Measurements from ENCODE around the gene SCAMP1. TPM values are rescaled to one million over a fixed set of nuclear protein-coding genes. Genes with fewer than 3 reads are reported as not detected.

The SCAMP1 gene
- polyA plus RNA-seq, 2 donors: 8.7 TPM

GRCh38 chr5:78483809-78484521, 123.5 kb downstream of the SCAMP1 start:
- Histone ChIP-seq H3K27me3 (ENCODE audit: control insufficient read depth in 1 of 2, insufficient read depth in 2 of 2, low read length in 2 of 2) (no peaks in the 10 kb centered on the region), H3K27ac (ENCODE audit: low read depth in 2 of 2, low read length in 1 of 2) (no peak overlapping the region), H3K36me3 (ENCODE audit: control insufficient read depth in 2 of 2, insufficient read depth in 2 of 2, low read length in 1 of 2) (peaks cover 0 to 4% of the 10 kb centered on the region in 2 donors), H3K9me3 (ENCODE audit: control insufficient read depth in 2 of 2, insufficient read depth in 1 of 2, low read depth in 1 of 2, low read length in 1 of 2) (no peaks in the 10 kb centered on the region), H3K4me3 (ENCODE audit: low read depth in 1 of 2, low read length in 2 of 2) (no peak overlapping the region), H3K4me1 (ENCODE audit: control insufficient read depth in 2 of 2, insufficient read depth in 2 of 2, low read length in 1 of 2) (no peaks in the 10 kb centered on the region)
- 72 to 82% methylated on average over 3 of the region's 3 CpGs for WGBS, 2 donors

- Histone ChIP-seq H3K9me3 (ENCODE audit: control insufficient read depth in 2 of 2, insufficient read depth in 1 of 2, low read depth in 1 of 2, low read length in 1 of 2) (no peaks in the 10 kb centered on the region), H3K27me3 (ENCODE audit: control insufficient read depth in 1 of 2, insufficient read depth in 2 of 2, low read length in 2 of 2) (no peaks in the 10 kb centered on the region), H3K27ac (ENCODE audit: low read depth in 2 of 2, low read length in 1 of 2) (no peak overlapping the region), H3K4me1 (ENCODE audit: control insufficient read depth in 2 of 2, insufficient read depth in 2 of 2, low read length in 1 of 2) (no peaks in the 10 kb centered on the region), H3K36me3 (ENCODE audit: control insufficient read depth in 2 of 2, insufficient read depth in 2 of 2, low read length in 1 of 2) (peaks cover 0 to 4% of the 10 kb centered on the region in 2 donors), H3K4me3 (ENCODE audit: low read depth in 1 of 2, low read length in 2 of 2) (no peak overlapping the region)
- WGBS, 2 donors: 85 to 86% methylated on average over 2 of the region's 2 CpGs
These were observed 125.8 kb downstream of the SCAMP1 start for GRCh38 chr5:78486218-78486617.

GRCh38 chr5:78487846-78488245, 127.4 kb downstream of the SCAMP1 start:
- no peak overlapping the region for H3K4me3 ChIP-seq (ENCODE audit: low read depth in 1 of 2, low read length in 2 of 2)
- no peaks in the 10 kb centered on the region for H3K9me3 ChIP-seq (ENCODE audit: control insufficient read depth in 2 of 2, insufficient read depth in 1 of 2, low read depth in 1 of 2, low read length in 1 of 2)
- WGBS, 2 donors: 83 to 87% methylated on average over 4 of the region's 4 CpGs
- H3K27ac ChIP-seq (ENCODE audit: low read depth in 2 of 2, low read length in 1 of 2): no peak overlapping the region
- H3K27me3 ChIP-seq (ENCODE audit: control insufficient read depth in 1 of 2, insufficient read depth in 2 of 2, low read length in 2 of 2): no peaks in the 10 kb centered on the region
- H3K4me1 ChIP-seq (ENCODE audit: control insufficient read depth in 2 of 2, insufficient read depth in 2 of 2, low read length in 1 of 2): no peaks in the 10 kb centered on the region
- peaks cover 0 to 6% of the 10 kb centered on the region in 2 donors for H3K36me3 ChIP-seq (ENCODE audit: control insufficient read depth in 2 of 2, insufficient read depth in 2 of 2, low read length in 1 of 2)

- Histone ChIP-seq H3K4me3 (ENCODE audit: low read depth in 1 of 2, low read length in 2 of 2) (no peak overlapping the region), H3K27me3 (ENCODE audit: control insufficient read depth in 1 of 2, insufficient read depth in 2 of 2, low read length in 2 of 2) (no peaks in the 10 kb centered on the region)
- 81 to 86% methylated on average over 4 of the region's 4 CpGs for WGBS, 2 donors
These were observed 130.5 kb downstream of the SCAMP1 start for GRCh38 chr5:78490709-78491485.

GRCh38 chr5:78492224-78492623, 131.8 kb downstream of the SCAMP1 start:
- Histone ChIP-seq H3K36me3 (ENCODE audit: control insufficient read depth in 2 of 2, insufficient read depth in 2 of 2, low read length in 1 of 2) (peaks cover 0 to 4% of the 10 kb centered on the region in 2 donors), H3K27me3 (ENCODE audit: control insufficient read depth in 1 of 2, insufficient read depth in 2 of 2, low read length in 2 of 2) (no peaks in the 10 kb centered on the region), H3K9me3 (ENCODE audit: control insufficient read depth in 2 of 2, insufficient read depth in 1 of 2, low read depth in 1 of 2, low read length in 1 of 2) (no peaks in the 10 kb centered on the region), H3K4me3 (ENCODE audit: low read depth in 1 of 2, low read length in 2 of 2) (no peak overlapping the region), H3K4me1 (ENCODE audit: control insufficient read depth in 2 of 2, insufficient read depth in 2 of 2, low read length in 1 of 2) (no peaks in the 10 kb centered on the region), H3K27ac (ENCODE audit: low read depth in 2 of 2, low read length in 1 of 2) (no peak overlapping the region)
- 86 to 92% methylated on average over 2 of the region's 2 CpGs for WGBS, 2 donors

More at GRCh38 chr5:78490709-78491485, 130.5 kb downstream of the SCAMP1 start:
- Histone ChIP-seq H3K4me1 (ENCODE audit: control insufficient read depth in 2 of 2, insufficient read depth in 2 of 2, low read length in 1 of 2) (no peaks in the 10 kb centered on the region), H3K27ac (ENCODE audit: low read depth in 2 of 2, low read length in 1 of 2) (no peak overlapping the region), H3K9me3 (ENCODE audit: control insufficient read depth in 2 of 2, insufficient read depth in 1 of 2, low read depth in 1 of 2, low read length in 1 of 2) (no peaks in the 10 kb centered on the region), H3K36me3 (ENCODE audit: control insufficient read depth in 2 of 2, insufficient read depth in 2 of 2, low read length in 1 of 2) (peaks cover 0 to 6% of the 10 kb centered on the region in 2 donors)

- Histone ChIP-seq H3K9me3 (ENCODE audit: control insufficient read depth in 2 of 2, insufficient read depth in 1 of 2, low read depth in 1 of 2, low read length in 1 of 2) (no peaks in the 10 kb centered on the region), H3K4me1 (ENCODE audit: control insufficient read depth in 2 of 2, insufficient read depth in 2 of 2, low read length in 1 of 2) (no peaks in the 10 kb centered on the region), H3K36me3 (ENCODE audit: control insufficient read depth in 2 of 2, insufficient read depth in 2 of 2, low read length in 1 of 2) (peaks cover 0 to 4% of the 10 kb centered on the region in 2 donors), H3K4me3 (ENCODE audit: low read depth in 1 of 2, low read length in 2 of 2) (no peak overlapping the region), H3K27me3 (ENCODE audit: control insufficient read depth in 1 of 2, insufficient read depth in 2 of 2, low read length in 2 of 2) (no peaks in the 10 kb centered on the region), H3K27ac (ENCODE audit: low read depth in 2 of 2, low read length in 1 of 2) (no peak overlapping the region)
- 82 to 87% methylated on average over 7 of the region's 7 CpGs for WGBS, 2 donors
These were observed 132.2 kb downstream of the SCAMP1 start for GRCh38 chr5:78492650-78493049.

GRCh38 chr5:78495800-78496199, 135.4 kb downstream of the SCAMP1 start:
- no peak overlapping the region for H3K4me3 ChIP-seq (ENCODE audit: low read depth in 1 of 2, low read length in 2 of 2)
- H3K27ac ChIP-seq (ENCODE audit: low read depth in 2 of 2, low read length in 1 of 2): no peak overlapping the region
- H3K9me3 ChIP-seq (ENCODE audit: control insufficient read depth in 2 of 2, insufficient read depth in 1 of 2, low read depth in 1 of 2, low read length in 1 of 2): no peaks in the 10 kb centered on the region
- H3K36me3 ChIP-seq (ENCODE audit: control insufficient read depth in 2 of 2, insufficient read depth in 2 of 2, low read length in 1 of 2): peaks cover 0 to 2% of the 10 kb centered on the region in 2 donors
- no peaks in the 10 kb centered on the region for H3K27me3 ChIP-seq (ENCODE audit: control insufficient read depth in 1 of 2, insufficient read depth in 2 of 2, low read length in 2 of 2)
- WGBS, 2 donors: 62 to 68% methylated on average over 6 of the region's 6 CpGs
- H3K4me1 ChIP-seq (ENCODE audit: control insufficient read depth in 2 of 2, insufficient read depth in 2 of 2, low read length in 1 of 2): peaks cover 0 to 2% of the 10 kb centered on the region in 2 donors

- H3K4me3 ChIP-seq (ENCODE audit: low read depth in 1 of 2, low read length in 2 of 2): no peak overlapping the region
- H3K9me3 ChIP-seq (ENCODE audit: control insufficient read depth in 2 of 2, insufficient read depth in 1 of 2, low read depth in 1 of 2, low read length in 1 of 2): no peaks in the 10 kb centered on the region
- no peak overlapping the region for H3K27ac ChIP-seq (ENCODE audit: low read depth in 2 of 2, low read length in 1 of 2)
- peaks cover 0 to 2% of the 10 kb centered on the region in 2 donors for H3K36me3 ChIP-seq (ENCODE audit: control insufficient read depth in 2 of 2, insufficient read depth in 2 of 2, low read length in 1 of 2)
- no peaks in the 10 kb centered on the region for H3K27me3 ChIP-seq (ENCODE audit: control insufficient read depth in 1 of 2, insufficient read depth in 2 of 2, low read length in 2 of 2)
- peaks cover 0 to 2% of the 10 kb centered on the region in 2 donors for H3K4me1 ChIP-seq (ENCODE audit: control insufficient read depth in 2 of 2, insufficient read depth in 2 of 2, low read length in 1 of 2)
These were observed 136.0 kb downstream of the SCAMP1 start for GRCh38 chr5:78496373-78496772.

- H3K4me3 ChIP-seq (ENCODE audit: low read depth in 1 of 2, low read length in 2 of 2): no peak overlapping the region
These were observed 137.4 kb downstream of the SCAMP1 start for GRCh38 chr5:78497573-78498533.

More at GRCh38 chr5:78497573-78498533, 137.4 kb downstream of the SCAMP1 start:
- no peaks in the 10 kb centered on the region for H3K9me3 ChIP-seq (ENCODE audit: control insufficient read depth in 2 of 2, insufficient read depth in 1 of 2, low read depth in 1 of 2, low read length in 1 of 2)
- 62 to 67% methylated on average over 13 of the region's 13 CpGs for WGBS, 2 donors
- no peaks in the 10 kb centered on the region for H3K36me3 ChIP-seq (ENCODE audit: control insufficient read depth in 2 of 2, insufficient read depth in 2 of 2, low read length in 1 of 2)
- peaks cover 2% of the 10 kb centered on the region in 2 donors for H3K4me1 ChIP-seq (ENCODE audit: control insufficient read depth in 2 of 2, insufficient read depth in 2 of 2, low read length in 1 of 2)
- H3K27me3 ChIP-seq (ENCODE audit: control insufficient read depth in 1 of 2, insufficient read depth in 2 of 2, low read length in 2 of 2): no peaks in the 10 kb centered on the region
- no peak overlapping the region for H3K27ac ChIP-seq (ENCODE audit: low read depth in 2 of 2, low read length in 1 of 2)

Measured in esophagus (tissue), 2 donors.